Fibroblast of lung (primary cell): ENCODE results near the gene FAAP100. TPM values are rescaled to one million over a fixed set of nuclear protein-coding genes. Genes with fewer than 3 reads are reported as not detected.
A peak's percentile ranks its signal among the peaks of the same experiment; 100 is the strongest.

Experiments
- DNase-seq, 2 donors: peaks; one replicate each; pipeline versions ENCODE4 v3.0.0 to v3.0.0-alpha.2; 2010; ENCODE audit warnings: low read depth in 2 of 2
- H2AFZ ChIP-seq: 2 replicates; pipeline ENCODE4 v1.5.1; 2012; ENCODE audit warnings: low read length, control low read depth, inconsistent platforms
- H3K27ac ChIP-seq: 2 replicates; pipeline ENCODE4 v1.5.1; 2011; ENCODE audit warnings: low read length, control low read depth; ENCODE audit not compliant: insufficient read depth
- H3K27me3 ChIP-seq: 2 replicates; pipeline ENCODE4 v1.5.1; 2011; ENCODE audit warnings: mild to moderate bottlenecking, low read length; ENCODE audit not compliant: control insufficient read depth, insufficient read depth
- H3K36me3 ChIP-seq: 2 replicates; pipeline ENCODE4 v1.5.1; 2011; ENCODE audit warnings: low read length; ENCODE audit not compliant: control insufficient read depth, insufficient read depth
- H3K4me1 ChIP-seq: 2 replicates; pipeline ENCODE4 v1.5.1; 2011; ENCODE audit warnings: low read length; ENCODE audit not compliant: control insufficient read depth, insufficient read depth; ENCODE audit errors: extremely low read depth
- H3K4me2 ChIP-seq: 2 replicates; pipeline ENCODE4 v1.5.1; 2011; ENCODE audit warnings: low read length, control low read depth; ENCODE audit not compliant: insufficient read depth; ENCODE audit errors: extremely low read depth
- H3K4me3 ChIP-seq, 4 experiments: fragments of 200-600 bp in 1 of 4; sonication (generic) in 1 of 4; replicated peaks in 1 of 4; 2 replicates each; pipeline ENCODE4 v1.5.1; 2011 to 2016; ENCODE audit warnings: low read length in 4 of 4, low read depth in 3 of 4, mild to moderate bottlenecking in 3 of 4, control low read depth in 2 of 4, inconsistent platforms in 1 of 4, mixed read lengths in 1 of 4; ENCODE audit not compliant: insufficient read depth in 1 of 4; ENCODE audit errors: control extremely low read depth in 1 of 4
- H3K79me2 ChIP-seq: 2 replicates; pipeline ENCODE4 v1.5.1; 2012; ENCODE audit warnings: mild to moderate bottlenecking, low read length, inconsistent platforms; ENCODE audit not compliant: control insufficient read depth, insufficient read depth
- H3K9ac ChIP-seq: 2 replicates; pipeline ENCODE4 v1.5.1; 2011; ENCODE audit warnings: mild to moderate bottlenecking, low read length, control low read depth; ENCODE audit not compliant: insufficient read depth
- H3K9me3 ChIP-seq: 2 replicates; pipeline ENCODE4 v1.5.1; 2012; ENCODE audit warnings: low read depth, low read length; ENCODE audit not compliant: control insufficient read depth, insufficient read depth
- H4K20me1 ChIP-seq: 2 replicates; pipeline ENCODE4 v1.5.1; 2011; ENCODE audit warnings: low read length; ENCODE audit not compliant: control insufficient read depth, insufficient read depth; ENCODE audit errors: extremely low read depth
- CTCF ChIP-seq, 2 donors: IDR thresholded peaks in 1 of 2; conservative IDR thresholded peaks in 1 of 2; 1 replicate in 1 of 2; 2 replicates in 1 of 2; pipeline ENCODE4 v1.5.1; 2011 to 2012; ENCODE audit warnings: low read length in 2 of 2, control low read depth in 1 of 2, inconsistent platforms in 1 of 2, low read depth in 1 of 2, mild to moderate bottlenecking in 1 of 2
- EZH2 ChIP-seq: IDR thresholded peaks from 2 replicates; pipeline ENCODE4 v1.5.1; 2012; ENCODE audit warnings: low read length, control low read depth, mild to moderate bottlenecking; ENCODE audit errors: missing control alignments
- polyA plus RNA-seq, 2 donors: library from polyadenylated mRNA; depleted of rRNA in 1 of 2; stranded (reverse) in 1 of 2; unstranded in 1 of 2; fragments of >200 nt; gene quantifications; 2 replicates each; pipeline ENCODE4 v1.2.1, GENCODE V29; 2011 to 2012; ENCODE audit warnings: missing spikeins in 1 of 2
- total RNA-seq: library from RNA; depleted of rRNA; stranded (reverse); fragments of >200 nt; gene quantifications from 2 replicates; pipeline ENCODE4 v1.2.1, GENCODE V29; 2014

FAAP100 gene
- total and polyA plus RNA-seq, 2 donors (not counting 1 experiment from before 2014, with no cell fraction given): 6.7 to 10.4 TPM

GRCh38 chr17:81583589-81584342 lies 31.6 kb upstream of the FAAP100 start:
- H4K20me1 ChIP-seq: no peaks in the 10 kb centered on the region
- H3K79me2 ChIP-seq: peaks cover 23% of the 10 kb centered on the region
- no peak overlapping the region for H3K4me3 ChIP-seq
- TF ChIP-seq EZH2: no peak
- no peak for TF ChIP-seq CTCF (conservative IDR thresholded peaks at IDR 0.05 in 1 of 2, IDR thresholded peaks at IDR 0.05 in 1 of 2; ENCODE audit: low read depth in 1 of 2, low read length in 2 of 2)
- H3K27me3 ChIP-seq: no peaks in the 10 kb centered on the region
- no peak overlapping the region for H3K9ac ChIP-seq
- no peak for DNase-seq
- H3K9me3 ChIP-seq: no peaks in the 10 kb centered on the region
- no peak overlapping the region for H3K4me2 ChIP-seq
- no peak overlapping the region for H3K27ac ChIP-seq
- H3K4me1 ChIP-seq: peaks cover 7% of the 10 kb centered on the region
- peaks cover 21% of the 10 kb centered on the region for H3K36me3 ChIP-seq
- H2AFZ ChIP-seq: no peak overlapping the region

- Histone ChIP-seq H3K27me3 (no peaks in the 10 kb centered on the region), H4K20me1 (no peaks in the 10 kb centered on the region), H2AFZ (no peak overlapping the region), H3K4me2 (no peak overlapping the region), H3K4me3 (no peak overlapping the region), H3K9ac (no peak overlapping the region), H3K27ac (peak overlapping the region; percentile 42), H3K79me2 (peaks cover 26% of the 10 kb centered on the region), H3K36me3 (peaks cover 18% of the 10 kb centered on the region), H3K4me1 (peaks cover 9% of the 10 kb centered on the region), H3K9me3 (no peaks in the 10 kb centered on the region)
- TF ChIP-seq EZH2: no peak
- no peak for TF ChIP-seq CTCF (conservative IDR thresholded peaks at IDR 0.05 in 1 of 2, IDR thresholded peaks at IDR 0.05 in 1 of 2; ENCODE audit: low read depth in 1 of 2, low read length in 2 of 2)
- no peak for DNase-seq
These were observed 30.6 kb upstream of the FAAP100 start for GRCh38 chr17:81582749-81583148.

- H2AFZ ChIP-seq: no peak overlapping the region
- no peaks in the 10 kb centered on the region for H3K9me3 ChIP-seq
- peak in 1 of 2 donors; percentile 83 for DNase-seq
- peaks cover 30% of the 10 kb centered on the region for H3K79me2 ChIP-seq
- H3K27ac ChIP-seq: peak overlapping the region; percentile 42
- no peak for TF ChIP-seq CTCF (conservative IDR thresholded peaks at IDR 0.05 in 1 of 2, IDR thresholded peaks at IDR 0.05 in 1 of 2; ENCODE audit: low read depth in 1 of 2, low read length in 2 of 2)
- no peak for TF ChIP-seq EZH2
- no peaks in the 10 kb centered on the region for H4K20me1 ChIP-seq
- H3K9ac ChIP-seq: no peak overlapping the region
- H3K4me3 ChIP-seq: no peak overlapping the region
- H3K36me3 ChIP-seq: peaks cover 18% of the 10 kb centered on the region
- no peaks in the 10 kb centered on the region for H3K27me3 ChIP-seq
- H3K4me2 ChIP-seq: no peak overlapping the region
- peaks cover 13% of the 10 kb centered on the region for H3K4me1 ChIP-seq
These were observed 30.2 kb upstream of the FAAP100 start for GRCh38 chr17:81582341-81582740.
